SK-N-SH treated with all-trans-retinoic acid at 6 μM for 48 hours (cell line): ENCODE measurements around the gene OR2K2.
"Not testable (repeated sequence)": the region's sequence is repeated elsewhere in the genome, so short reads cannot be mapped to it uniquely, and the experiment has no call there.

Source experiments
- ATAC-seq: fragments of 200-7000 bp; cut with Tn5 transposase; 3 replicates; pipeline ENCODE4 v1.9.1; 2020; ENCODE audit warnings: mild to moderate bottlenecking, moderate library complexity
- ARNTL ChIP-seq: fragments of 450-650 bp; formaldehyde crosslinking; IDR thresholded peaks from 2 replicates; pipeline ENCODE4 v1.5.0; 2020; ENCODE audit warnings: low read depth, mild to moderate bottlenecking, moderate library complexity, borderline replicate concordance
- BACH2 ChIP-seq: fragments of 250-450 bp; sonication (Bioruptor Pico); IDR thresholded peaks from 2 replicates; pipeline ENCODE4 v1.9.0; 2021; ENCODE audit warnings: mild to moderate bottlenecking, borderline replicate concordance
- CSDC2 ChIP-seq: fragments of 250-450 bp; sonication (Bioruptor Pico); IDR thresholded peaks from 2 replicates; pipeline ENCODE4 v1.5.0; 2020; ENCODE audit warnings: mild to moderate bottlenecking, moderate library complexity
- CSRNP3 ChIP-seq: fragments of 250-450 bp; sonication (Bioruptor Pico); IDR thresholded peaks from 2 replicates; pipeline ENCODE4 v1.5.1; 2021; ENCODE audit warnings: mild to moderate bottlenecking, moderate library complexity
- ESRRG ChIP-seq: fragments of 250-450 bp; sonication (Bioruptor Pico); IDR thresholded peaks from 2 replicates; pipeline ENCODE4 v1.6.1; 2021; ENCODE audit warnings: mild to moderate bottlenecking
- GLIS3 ChIP-seq: fragments of 250-450 bp; sonication (Bioruptor Pico); IDR thresholded peaks from 2 replicates; pipeline ENCODE4 v1.5.0; 2020; ENCODE audit warnings: mild to moderate bottlenecking, moderate library complexity
- ISL1 ChIP-seq: fragments of 250-450 bp; sonication (Bioruptor Pico); IDR thresholded peaks from 2 replicates; pipeline ENCODE4 v2.1.2; 2022; ENCODE audit warnings: mild to moderate bottlenecking, moderate library complexity
- OSR1 ChIP-seq: fragments of 250-450 bp; sonication (Bioruptor Pico); IDR thresholded peaks from 2 replicates; pipeline ENCODE4 v1.8.0; 2022; ENCODE audit warnings: moderate library complexity, mild to moderate bottlenecking, inconsistent platforms
- POU6F1 ChIP-seq: fragments of 250-450 bp; sonication (Bioruptor Pico); IDR thresholded peaks from 2 replicates; pipeline ENCODE4 v1.8.0; 2021; ENCODE audit warnings: low read depth, mild to moderate bottlenecking, moderate library complexity, borderline replicate concordance
- PPARA ChIP-seq: fragments of 250-450 bp; sonication (Bioruptor Pico); IDR thresholded peaks from 2 replicates; pipeline ENCODE4 v1.5.0; 2020; ENCODE audit warnings: mild to moderate bottlenecking, borderline replicate concordance
- RARB ChIP-seq: fragments of 250-450 bp; sonication (Bioruptor Pico); IDR thresholded peaks from 2 replicates; pipeline ENCODE4 v1.8.0; 2021; ENCODE audit warnings: mild to moderate bottlenecking, moderate library complexity
- SNAI2 ChIP-seq: fragments of 250-450 bp; sonication (Bioruptor Pico); IDR thresholded peaks from 2 replicates; pipeline ENCODE4 v1.5.0; 2020; ENCODE audit warnings: mild to moderate bottlenecking, moderate library complexity
- TCF4 ChIP-seq: fragments of 250-450 bp; sonication (Bioruptor Pico); IDR thresholded peaks from 2 replicates; pipeline ENCODE4 v1.8.0; 2021; ENCODE audit warnings: mild to moderate bottlenecking, moderate library complexity, borderline replicate concordance
- TOX ChIP-seq: fragments of 250-450 bp; sonication (Bioruptor Pico); IDR thresholded peaks from 2 replicates; pipeline ENCODE4 v1.8.0; 2021; ENCODE audit warnings: mild to moderate bottlenecking, moderate library complexity, borderline replicate concordance
- TSHZ2 ChIP-seq: fragments of 250-450 bp; sonication (Bioruptor Pico); IDR thresholded peaks from 2 replicates; pipeline ENCODE4 v1.5.0; 2020; ENCODE audit warnings: mild to moderate bottlenecking, moderate library complexity
- ZC3H10 ChIP-seq: fragments of 250-450 bp; sonication (Bioruptor Pico); IDR thresholded peaks from 2 replicates; pipeline ENCODE4 v1.5.1; 2021; ENCODE audit warnings: mild to moderate bottlenecking, moderate library complexity
- ZFP3 ChIP-seq: fragments of 250-450 bp; sonication (Bioruptor Pico); IDR thresholded peaks from 2 replicates; pipeline ENCODE4 v1.5.0; 2020; ENCODE audit warnings: mild to moderate bottlenecking, moderate library complexity
- ZFP30 ChIP-seq: fragments of 450-650 bp; formaldehyde crosslinking; IDR thresholded peaks from 2 replicates; pipeline ENCODE4 v1.5.0; 2022; ENCODE audit warnings: mild to moderate bottlenecking, moderate library complexity
- ZNF565 ChIP-seq: fragments of 450-650 bp; formaldehyde crosslinking; conservative IDR thresholded peaks from 2 replicates; pipeline ENCODE4 v1.5.0; 2020; ENCODE audit warnings: low read depth, mild to moderate bottlenecking, moderate library complexity

OR2K2 gene

GRCh38 chr9:111316796-111317195 lies 13.2 kb downstream of the OR2K2 start:
- TF ChIP-seq POU6F1 (CRISPR knock-in tag), result no peak
- no peak for TF ChIP-seq SNAI2 (CRISPR knock-in tag)
- TF ChIP-seq ESRRG (CRISPR knock-in tag), result no peak
- no peak for TF ChIP-seq BACH2 (CRISPR knock-in tag)
- no peak for TF ChIP-seq PPARA (CRISPR knock-in tag)
- TF ChIP-seq CSRNP3 (CRISPR knock-in tag), result no peak
- TF ChIP-seq ZC3H10 (CRISPR knock-in tag), result no peak
- TF ChIP-seq TSHZ2, result no peak
- TF ChIP-seq ARNTL, result no peak
- TF ChIP-seq ISL1 (CRISPR knock-in tag), result no peak
- no peak for TF ChIP-seq CSDC2 (CRISPR knock-in tag)
- TF ChIP-seq ZNF565 (CRISPR knock-in tag), result no peak
- TF ChIP-seq GLIS3 (CRISPR knock-in tag), result no peak
- TF ChIP-seq ZFP3 (CRISPR knock-in tag), result no peak
- TF ChIP-seq TCF4, result no peak
- no peak for TF ChIP-seq ZFP30
- TF ChIP-seq OSR1 (CRISPR knock-in tag), result no peak
- ATAC-seq, result no peak

- TF ChIP-seq ARNTL (no peak), ZNF565 (CRISPR knock-in tag) (no peak), ZFP30 (no peak), POU6F1 (CRISPR knock-in tag) (no peak), TOX (CRISPR knock-in tag) (no peak), TSHZ2 (no peak), ZC3H10 (CRISPR knock-in tag) (no peak), SNAI2 (CRISPR knock-in tag) (no peak), RARB (CRISPR knock-in tag) (no peak), PPARA (CRISPR knock-in tag) (no peak), ISL1 (CRISPR knock-in tag) (no peak)
- TF ChIP-seq, all 23 proteins: peak for 0
- no peak for ATAC-seq
Measured at GRCh38 chr9:111305914-111306313, 24.1 kb downstream of the OR2K2 start.

GRCh38 chr9:111304000-111304399 lies 26.0 kb downstream of the OR2K2 start:
- not testable (repeated sequence) for ATAC-seq
